ENCODE measurements around the gene CD28. TPM values are rescaled to one million over a fixed set of nuclear protein-coding genes. Genes with fewer than 3 reads are reported as not detected.

The CD28 gene
- total and polyA plus RNA-seq, 2 donors (not counting 1 experiment from before 2014, with no cell fraction given) = 0.03 TPM; not detected in 1

DNA sequence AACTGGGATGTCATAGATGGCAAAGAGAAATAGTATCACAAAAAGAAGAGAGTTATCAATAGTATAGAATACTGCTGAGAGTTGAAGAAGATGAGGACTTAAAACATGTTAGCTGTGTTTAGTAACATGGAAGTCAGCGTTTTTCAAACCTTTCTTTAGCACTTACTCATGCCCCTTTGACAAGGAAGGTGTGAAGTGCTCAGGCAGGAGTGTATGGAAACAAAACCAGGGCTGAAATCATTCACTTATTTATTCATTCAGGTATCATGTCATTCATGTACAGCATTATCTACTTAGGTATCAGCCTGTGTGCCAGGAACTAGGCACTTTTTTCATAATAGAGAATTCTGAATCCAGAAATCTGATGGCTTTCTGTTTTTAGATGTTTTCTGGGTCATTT lies 27.2 kb downstream of the CD28 start:
- Histone ChIP-seq H3K4me3 (replicated peaks in 1 of 4; ENCODE audit: control extremely low read depth in 1 of 4, insufficient read depth in 1 of 4, low read depth in 3 of 4, low read length in 4 of 4) (no peak overlapping the region), H3K36me3 (ENCODE audit: control insufficient read depth, insufficient read depth, low read length) (no peaks in the 10 kb centered on the region), H3K4me2 (ENCODE audit: extremely low read depth, insufficient read depth, low read length) (no peak overlapping the region), H2AFZ (ENCODE audit: low read length) (no peak overlapping the region), H4K20me1 (ENCODE audit: control insufficient read depth, extremely low read depth, insufficient read depth, low read length) (no peaks in the 10 kb centered on the region), H3K9ac (ENCODE audit: insufficient read depth, low read length) (no peak overlapping the region), H3K27ac (ENCODE audit: insufficient read depth, low read length) (no peak overlapping the region), H3K79me2 (ENCODE audit: control insufficient read depth, insufficient read depth, low read length) (no peaks in the 10 kb centered on the region), H3K4me1 (ENCODE audit: control insufficient read depth, extremely low read depth, insufficient read depth, low read length) (no peaks in the 10 kb centered on the region), H3K27me3 (ENCODE audit: control insufficient read depth, insufficient read depth, low read length) (no peaks in the 10 kb centered on the region), H3K9me3 (ENCODE audit: control insufficient read depth, insufficient read depth, low read depth, low read length) (no peaks in the 10 kb centered on the region)
- TF ChIP-seq EZH2 (IDR thresholded peaks at IDR 0.05; ENCODE audit: low read length, missing control alignments) = no peak
- TF ChIP-seq, protein P1, sequence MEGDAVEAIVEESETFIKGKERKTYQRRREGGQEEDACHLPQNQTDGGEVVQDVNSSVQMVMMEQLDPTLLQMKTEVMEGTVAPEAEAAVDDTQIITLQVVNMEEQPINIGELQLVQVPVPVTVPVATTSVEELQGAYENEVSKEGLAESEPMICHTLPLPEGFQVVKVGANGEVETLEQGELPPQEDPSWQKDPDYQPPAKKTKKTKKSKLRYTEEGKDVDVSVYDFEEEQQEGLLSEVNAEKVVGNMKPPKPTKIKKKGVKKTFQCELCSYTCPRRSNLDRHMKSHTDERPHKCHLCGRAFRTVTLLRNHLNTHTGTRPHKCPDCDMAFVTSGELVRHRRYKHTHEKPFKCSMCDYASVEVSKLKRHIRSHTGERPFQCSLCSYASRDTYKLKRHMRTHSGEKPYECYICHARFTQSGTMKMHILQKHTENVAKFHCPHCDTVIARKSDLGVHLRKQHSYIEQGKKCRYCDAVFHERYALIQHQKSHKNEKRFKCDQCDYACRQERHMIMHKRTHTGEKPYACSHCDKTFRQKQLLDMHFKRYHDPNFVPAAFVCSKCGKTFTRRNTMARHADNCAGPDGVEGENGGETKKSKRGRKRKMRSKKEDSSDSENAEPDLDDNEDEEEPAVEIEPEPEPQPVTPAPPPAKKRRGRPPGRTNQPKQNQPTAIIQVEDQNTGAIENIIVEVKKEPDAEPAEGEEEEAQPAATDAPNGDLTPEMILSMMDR (conservative IDR thresholded peaks at IDR 0.05 in 1 of 2, IDR thresholded peaks at IDR 0.05 in 1 of 2; ENCODE audit: low read depth in 1 of 2, low read length in 2 of 2) = no peak
- no peak for DNase-seq (ENCODE audit: low read depth in 2 of 2)

DNA sequence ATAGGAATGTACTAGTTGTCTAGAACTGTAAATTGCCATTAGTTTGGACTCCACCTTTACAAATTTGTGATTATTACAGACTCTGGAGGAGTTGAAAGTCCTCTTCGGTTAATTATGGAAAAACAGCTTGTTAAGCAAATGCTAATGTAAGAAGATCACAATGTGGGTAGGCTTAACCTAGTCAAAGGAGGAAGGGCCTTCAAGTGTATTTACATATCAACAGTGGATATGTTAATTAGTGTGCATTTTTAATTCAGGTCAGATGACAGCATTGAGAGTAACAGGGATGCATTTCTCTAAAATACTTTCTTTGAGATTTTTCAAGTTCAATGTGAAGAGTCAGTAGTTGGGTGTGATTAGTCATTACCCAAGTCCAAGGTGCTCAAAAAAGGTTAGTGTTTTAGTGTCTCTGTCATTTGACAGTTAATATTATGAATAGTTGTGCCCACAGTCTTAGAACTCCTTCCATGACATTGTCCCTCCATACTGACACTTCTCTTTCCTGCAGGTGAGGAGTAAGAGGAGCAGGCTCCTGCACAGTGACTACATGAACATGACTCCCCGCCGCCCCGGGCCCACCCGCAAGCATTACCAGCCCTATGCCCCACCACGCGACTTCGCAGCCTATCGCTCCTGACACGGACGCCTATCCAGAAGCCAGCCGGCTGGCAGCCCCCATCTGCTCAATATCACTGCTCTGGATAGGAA lies 28.0 kb downstream of the CD28 start:
- Histone ChIP-seq H3K9ac (ENCODE audit: insufficient read depth, low read length) (no peak overlapping the region), H4K20me1 (ENCODE audit: control insufficient read depth, extremely low read depth, insufficient read depth, low read length) (no peaks in the 10 kb centered on the region), H3K27ac (ENCODE audit: insufficient read depth, low read length) (no peak overlapping the region)

DNA sequence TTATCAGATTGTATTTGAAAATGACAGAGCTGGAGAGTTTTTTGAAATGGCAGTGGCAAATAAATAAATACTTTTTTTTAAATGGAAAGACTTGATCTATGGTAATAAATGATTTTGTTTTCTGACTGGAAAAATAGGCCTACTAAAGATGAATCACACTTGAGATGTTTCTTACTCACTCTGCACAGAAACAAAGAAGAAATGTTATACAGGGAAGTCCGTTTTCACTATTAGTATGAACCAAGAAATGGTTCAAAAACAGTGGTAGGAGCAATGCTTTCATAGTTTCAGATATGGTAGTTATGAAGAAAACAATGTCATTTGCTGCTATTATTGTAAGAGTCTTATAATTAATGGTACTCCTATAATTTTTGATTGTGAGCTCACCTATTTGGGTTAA lies 30.9 kb downstream of the CD28 start:
- H3K27me3 ChIP-seq (ENCODE audit: control insufficient read depth, insufficient read depth, low read length) = no peaks in the 10 kb centered on the region
- H3K4me2 ChIP-seq (ENCODE audit: extremely low read depth, insufficient read depth, low read length) = no peak overlapping the region
- no peaks in the 10 kb centered on the region for H3K36me3 ChIP-seq (ENCODE audit: control insufficient read depth, insufficient read depth, low read length)
- H4K20me1 ChIP-seq (ENCODE audit: control insufficient read depth, extremely low read depth, insufficient read depth, low read length) = no peaks in the 10 kb centered on the region
- no peak overlapping the region for H3K4me3 ChIP-seq (replicated peaks in 1 of 4; ENCODE audit: control extremely low read depth in 1 of 4, insufficient read depth in 1 of 4, low read depth in 3 of 4, low read length in 4 of 4)
- H3K27ac ChIP-seq (ENCODE audit: insufficient read depth, low read length) = no peak overlapping the region
- H3K9ac ChIP-seq (ENCODE audit: insufficient read depth, low read length) = no peak overlapping the region
- H3K9me3 ChIP-seq (ENCODE audit: control insufficient read depth, insufficient read depth, low read depth, low read length) = no peaks in the 10 kb centered on the region
- H3K4me1 ChIP-seq (ENCODE audit: control insufficient read depth, extremely low read depth, insufficient read depth, low read length) = no peaks in the 10 kb centered on the region
- no peaks in the 10 kb centered on the region for H3K79me2 ChIP-seq (ENCODE audit: control insufficient read depth, insufficient read depth, low read length)
- peak in 1 of 2 donors; percentile 47 for DNase-seq (ENCODE audit: low read depth in 2 of 2)
- no peak overlapping the region for H2AFZ ChIP-seq (ENCODE audit: low read length)
- TF ChIP-seq, protein P1 (conservative IDR thresholded peaks at IDR 0.05 in 1 of 2, IDR thresholded peaks at IDR 0.05 in 1 of 2; ENCODE audit: low read depth in 1 of 2, low read length in 2 of 2) = no peak
- TF ChIP-seq EZH2 (IDR thresholded peaks at IDR 0.05; ENCODE audit: low read length, missing control alignments) = no peak

More for the DNA sequence above, 28.0 kb downstream of the CD28 start:
- H3K4me1 ChIP-seq (ENCODE audit: control insufficient read depth, extremely low read depth, insufficient read depth, low read length) = no peaks in the 10 kb centered on the region
- H3K27me3 ChIP-seq (ENCODE audit: control insufficient read depth, insufficient read depth, low read length) = no peaks in the 10 kb centered on the region
- no peaks in the 10 kb centered on the region for H3K36me3 ChIP-seq (ENCODE audit: control insufficient read depth, insufficient read depth, low read length)
- no peaks in the 10 kb centered on the region for H3K9me3 ChIP-seq (ENCODE audit: control insufficient read depth, insufficient read depth, low read depth, low read length)
- H2AFZ ChIP-seq (ENCODE audit: low read length) = no peak overlapping the region
- no peak for DNase-seq (ENCODE audit: low read depth in 2 of 2)
- no peaks in the 10 kb centered on the region for H3K79me2 ChIP-seq (ENCODE audit: control insufficient read depth, insufficient read depth, low read length)
- no peak overlapping the region for H3K4me3 ChIP-seq (replicated peaks in 1 of 4; ENCODE audit: control extremely low read depth in 1 of 4, insufficient read depth in 1 of 4, low read depth in 3 of 4, low read length in 4 of 4)
- no peak overlapping the region for H3K4me2 ChIP-seq (ENCODE audit: extremely low read depth, insufficient read depth, low read length)
- TF ChIP-seq EZH2 (IDR thresholded peaks at IDR 0.05; ENCODE audit: low read length, missing control alignments) = no peak
- TF ChIP-seq, protein P1 (conservative IDR thresholded peaks at IDR 0.05 in 1 of 2, IDR thresholded peaks at IDR 0.05 in 1 of 2; ENCODE audit: low read depth in 1 of 2, low read length in 2 of 2) = no peak
